ENCODE data around the gene CASP5. TPM values are rescaled to one million over a fixed set of nuclear protein-coding genes. Genes with fewer than 3 reads are reported as not detected.
"Not testable (repeated sequence)": the region's sequence is repeated elsewhere in the genome, so short reads cannot be mapped to it uniquely, and the experiment has no call there.

Gene CASP5
- total RNA-seq, 1 donor from 2014 or later = 0.76 TPM

DNA sequence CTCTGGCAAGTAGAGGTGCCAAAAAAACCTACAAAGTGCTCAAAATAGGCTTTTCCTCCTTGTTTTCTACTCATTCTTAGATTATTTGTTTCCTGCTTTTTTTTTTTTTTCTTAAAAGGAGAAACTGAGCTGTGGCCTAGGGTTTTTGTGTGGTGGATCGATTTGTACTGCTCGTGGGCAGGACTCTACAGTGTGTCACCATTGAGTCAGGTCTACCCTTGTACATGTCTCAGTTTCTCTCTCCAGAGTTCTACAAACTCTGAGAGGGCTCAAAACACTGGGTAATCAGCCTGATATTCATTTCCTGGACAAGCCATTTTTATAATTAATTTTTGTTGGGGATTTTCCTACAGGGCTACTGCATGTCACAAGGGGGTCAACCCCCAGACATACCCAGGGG is 49.4 kb downstream of the CASP5 start:
- DNase-seq (ENCODE audit: low spot score) (no peak), ATAC-seq (no peak)
- intact Hi-C loops (cut with DNase I) = no loop called here

GRCh38 chr11:104972924-104973323 is 50.0 kb downstream of the CASP5 start:
- DNase-seq (ENCODE audit: low spot score); ATAC-seq; intact Hi-C loops (cut with DNase I): not testable (repeated sequence)

DNA sequence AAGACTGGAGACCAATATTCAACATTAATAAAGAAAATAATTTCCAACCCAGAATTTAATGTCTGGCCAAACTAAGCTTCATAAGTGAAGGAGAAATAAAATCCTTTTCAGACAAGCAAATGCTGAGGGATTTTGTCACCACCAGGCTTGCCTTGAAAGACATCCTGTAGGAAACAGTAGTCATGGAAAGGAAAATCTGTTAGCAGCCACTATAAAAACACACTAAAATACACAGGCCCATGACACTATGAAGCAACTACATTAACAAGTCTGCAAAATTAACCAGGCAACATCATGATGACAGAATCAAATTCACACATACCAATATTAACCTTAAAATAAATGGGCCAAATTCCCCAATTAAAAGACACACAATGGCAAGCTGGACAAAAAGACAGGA is 52.2 kb downstream of the CASP5 start:
- ATAC-seq (no peak), DNase-seq (ENCODE audit: low spot score) (no peak)
- intact Hi-C loops (cut with DNase I) = no loop called here

GRCh38 chr11:104968856-104969776 is 53.9 kb downstream of the CASP5 start:
- intact Hi-C loops (cut with DNase I) = no loop called here
- DNase-seq (ENCODE audit: low spot score) (peak; percentile 60), ATAC-seq (peak; percentile 79)

- no peak for DNase-seq (ENCODE audit: low spot score)
- intact Hi-C loops (cut with DNase I) = no loop called here
- peak; percentile 93 for ATAC-seq
Measured at GRCh38 chr11:104968355-104968855, 54.6 kb downstream of the CASP5 start, which contains the start of gene CASP4. CASP4 (minus strand) TSS chr11:104968574; CDS start chr11:104968525, 49 bp downstream.

- ATAC-seq = peak; percentile 57
Measured at GRCh38 chr11:104967534-104968354, 55.2 kb downstream of the CASP5 start.

GRCh38 chr11:104965735-104966134 is 57.2 kb downstream of the CASP5 start:
- intact Hi-C loops (cut with DNase I) = no loop called here
- DNase-seq (ENCODE audit: low spot score) = no peak
- no peak for ATAC-seq

More at GRCh38 chr11:104967534-104968354, 55.2 kb downstream of the CASP5 start:
- intact Hi-C loops (cut with DNase I) = no loop called here
- DNase-seq (ENCODE audit: low spot score) = no peak

DNA sequence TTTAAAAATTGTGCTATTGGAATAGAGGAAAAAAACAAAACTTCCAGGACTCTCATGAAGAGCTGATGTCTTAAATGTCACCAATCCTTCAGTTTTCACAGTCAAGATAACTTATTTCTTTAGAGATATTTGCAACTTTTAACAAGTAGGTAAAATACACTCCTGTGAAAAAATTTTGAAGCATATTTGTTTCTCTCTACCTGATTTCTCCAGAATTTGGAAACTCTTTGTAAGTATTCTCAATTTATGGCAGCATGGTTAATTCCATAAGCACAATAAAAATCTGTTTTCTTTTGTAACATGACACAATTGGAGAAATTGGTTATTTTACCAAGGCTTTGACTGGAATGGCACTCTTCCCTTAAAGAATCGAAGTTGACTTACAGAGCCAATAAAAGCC is 58.7 kb downstream of the CASP5 start:
- DNase-seq (ENCODE audit: low spot score) = no peak
- no peak for ATAC-seq
- intact Hi-C loops (cut with DNase I) = no loop called here

DNA sequence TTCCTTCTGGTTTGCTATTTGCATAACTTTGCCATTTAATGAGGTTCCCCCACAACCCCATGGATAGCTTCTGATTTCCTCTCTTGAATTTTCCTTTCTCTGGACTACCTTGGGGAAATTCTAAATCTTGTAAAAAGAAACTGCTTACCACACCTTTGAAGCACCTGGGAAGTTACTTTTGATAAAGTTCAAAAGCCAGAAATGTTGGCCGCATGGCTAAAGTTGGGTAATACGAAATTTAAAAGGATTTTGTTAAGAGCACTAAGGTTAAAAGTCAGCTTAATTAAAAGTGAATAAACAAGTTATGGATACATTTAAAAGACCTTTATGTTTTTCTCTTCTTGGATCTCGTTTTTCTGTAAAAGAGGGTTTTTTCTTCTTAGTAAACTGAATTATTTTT is 60.1 kb downstream of the CASP5 start:
- no peak for DNase-seq (ENCODE audit: low spot score)
- no peak for ATAC-seq
- intact Hi-C loops (cut with DNase I) = no loop called here

DNA sequence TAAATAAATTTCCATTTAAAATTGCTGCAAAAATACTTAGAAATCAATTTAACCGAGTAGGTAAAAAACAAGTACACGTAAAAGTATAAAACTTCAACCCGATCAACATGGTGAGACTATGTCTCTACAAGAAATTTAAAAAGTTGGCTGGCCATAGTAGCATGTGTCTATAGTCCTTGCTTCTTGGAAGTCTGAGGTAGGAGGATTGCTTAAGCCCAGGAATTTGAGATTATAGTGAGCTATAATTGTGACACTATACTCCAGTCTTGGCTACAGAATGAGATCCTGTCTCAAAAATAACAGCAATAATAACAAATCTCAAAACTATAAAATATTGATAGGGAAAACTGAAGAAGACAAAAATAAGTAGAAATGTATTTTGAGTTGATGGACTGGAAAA is 65.7 kb downstream of the CASP5 start:
- no peak for ATAC-seq
- no peak for DNase-seq (ENCODE audit: low spot score)
- intact Hi-C loops (cut with DNase I) = no loop called here

GRCh38 chr11:104956528-104956927 is 66.4 kb downstream of the CASP5 start:
- no peak for ATAC-seq
- DNase-seq (ENCODE audit: low spot score) = no peak
- intact Hi-C loops (cut with DNase I) = no loop called here

- ATAC-seq (no peak), DNase-seq (ENCODE audit: low spot score) (no peak)
- intact Hi-C loops (cut with DNase I) = no loop called here
Measured at GRCh38 chr11:104946907-104947306, 76.1 kb downstream of the CASP5 start.

Other genes starting within 250 kb of the CASP5 start
- 2.3 TPM for gene CASP12, start 124.7 kb downstream of the CASP5 start, total RNA-seq
- gene CASP4, start 54.6 kb downstream of the CASP5 start, total RNA-seq = 68.1 TPM
- gene CASP1, start 12.0 kb upstream of the CASP5 start, total RNA-seq = 31.9 TPM
- gene CARD16, start 22.2 kb upstream of the CASP5 start, total RNA-seq = 40.4 TPM
- not detected for gene CARD18, start 116.6 kb upstream of the CASP5 start, total RNA-seq